B cell (primary cell): Measurements from ENCODE around the gene PITPNM2. TPM values are rescaled to one million over a fixed set of nuclear protein-coding genes. Genes with fewer than 3 reads are reported as not detected.

Experiments
- ATAC-seq: fragments of 200-7000 bp; cut with Tn5 transposase; one replicate; pipeline ENCODE4 v1.10.0; 2021; ENCODE audit warnings: low read depth, mild to moderate bottlenecking, moderate number of reproducible peaks, moderate library complexity
- CTCF ChIA-PET: fragments of 350-600 bp; sonication (Branson Sonifier 250); formaldehyde crosslinking; loops from one replicate; lab custom pipeline; 2021; ENCODE audit warnings: antibody characterized with exemption, inconsistent platforms; lab: Charles Lee
- POLR2A ChIA-PET: fragments of 350-600 bp; sonication (Branson Sonifier 250); formaldehyde crosslinking; loops from one replicate; lab custom pipeline; 2021; ENCODE audit warnings: antibody characterized with exemption; lab: Charles Lee
- DNase-seq: peaks from one replicate; pipeline ENCODE4 v3.0.0; 2013
- H2AFZ ChIP-seq: 2 replicates; pipeline ENCODE4 v1.6.1; 2012; ENCODE audit warnings: mild to moderate bottlenecking, low read depth, low read length; ENCODE audit not compliant: insufficient read depth, poor library complexity, severe bottlenecking
- H3K27ac ChIP-seq, 2 donors: 1 replicate in 1 of 2; 2 replicates in 1 of 2; pipeline ENCODE4 v1.5.1; 2012 to 2013; ENCODE audit warnings: low read length in 2 of 2, mild to moderate bottlenecking in 2 of 2, moderate library complexity in 1 of 2
- H3K27me3 ChIP-seq, 4 experiments: fragments of 200-600 bp in 1 of 4; sonication (generic) in 1 of 4; replicated peaks in 1 of 4; 1 replicate in 2 of 4; 2 replicates in 2 of 4; pipeline versions ENCODE4 v1.6.1 to v1.7.0; 2013 to 2016; ENCODE audit warnings: low read length in 3 of 4, mild to moderate bottlenecking in 2 of 4, mixed read lengths in 1 of 4, moderate library complexity in 1 of 4; ENCODE audit not compliant: insufficient read depth in 4 of 4, control insufficient read depth in 3 of 4; ENCODE audit errors: control extremely low read depth in 1 of 4
- H3K36me3 ChIP-seq, 2 experiments: replicated peaks in 1 of 2; 1 replicate in 1 of 2; 2 replicates in 1 of 2; pipeline versions ENCODE4 v1.6.1 to v1.7.1; 2013; ENCODE audit warnings: low read length in 1 of 2; ENCODE audit not compliant: insufficient read depth in 2 of 2, control insufficient read depth in 1 of 2; ENCODE audit errors: control extremely low read depth in 1 of 2, extremely low read depth in 1 of 2
- H3K4me1 ChIP-seq, 2 donors: fragments of 200-600 bp in 1 of 2; sonication (generic) in 1 of 2; 1 replicate in 1 of 2; 2 replicates in 1 of 2; pipeline versions ENCODE4 v1.5.1 to v1.6.1; 2013 to 2017; ENCODE audit warnings: low read length in 2 of 2; ENCODE audit not compliant: control insufficient read depth in 2 of 2, insufficient read depth in 2 of 2
- H3K4me2 ChIP-seq: replicated peaks from 2 replicates; pipeline ENCODE3; 2012; ENCODE audit warnings: mild to moderate bottlenecking, low read depth, low read length; ENCODE audit not compliant: poor library complexity, severe bottlenecking
- H3K4me3 ChIP-seq, 5 experiments: fragments of 200-600 bp in 1 of 5; sonication (generic) in 1 of 5; 1 replicate in 3 of 5; 2 replicates in 2 of 5; pipeline versions ENCODE4 v1.5.1 to v1.7.0; 2011 to 2016; ENCODE audit warnings: low read length in 4 of 5, mild to moderate bottlenecking in 4 of 5, low read depth in 2 of 5, control low read depth in 1 of 5, moderate library complexity in 1 of 5; ENCODE audit not compliant: insufficient read depth in 1 of 5; ENCODE audit errors: control extremely low read depth in 1 of 5, extremely low read depth in 1 of 5
- H3K79me2 ChIP-seq: fragments of 200-600 bp; sonication (generic); one replicate; pipeline ENCODE4 v1.6.0; 2016; ENCODE audit warnings: low read length; ENCODE audit not compliant: control insufficient read depth, insufficient read depth
- H3K9ac ChIP-seq: fragments of 200-600 bp; sonication (generic); 2 replicates; pipeline ENCODE4 v1.6.1; 2017; ENCODE audit warnings: mild to moderate bottlenecking, low read length, moderate library complexity
- H3K9me3 ChIP-seq, 3 donors: one replicate each; pipeline versions ENCODE4 v1.6.1 to v1.7.1; 2013; ENCODE audit warnings: low read length in 2 of 3; ENCODE audit not compliant: control insufficient read depth in 2 of 3, insufficient read depth in 1 of 3; ENCODE audit errors: control extremely low read depth in 1 of 3
- H4K20me1 ChIP-seq: 2 replicates; pipeline ENCODE4 v1.6.0; 2012; ENCODE audit warnings: mild to moderate bottlenecking, low read length; ENCODE audit not compliant: insufficient read depth, control insufficient read depth, poor library complexity, severe bottlenecking
- H3K27ac Mint-ChIP-seq: one replicate; pipeline ENCODE4 v1.8.0; 2021; ENCODE audit warnings: mixed read lengths
- H3K27me3 Mint-ChIP-seq: one replicate; pipeline ENCODE4 v1.8.0; 2021; ENCODE audit warnings: mixed read lengths
- H3K4me1 Mint-ChIP-seq: one replicate; pipeline ENCODE4 v1.8.0; 2021; ENCODE audit warnings: mixed read lengths
- H3K4me3 Mint-ChIP-seq: one replicate; pipeline ENCODE4 v1.8.0; 2021; ENCODE audit warnings: mixed read lengths
- H3K9me3 Mint-ChIP-seq: one replicate; pipeline ENCODE4 v1.8.0; 2022; ENCODE audit warnings: mixed read lengths; ENCODE audit not compliant: insufficient read depth
- EZH2 ChIP-seq: IDR thresholded peaks from 2 replicates; pipeline ENCODE4 v1.6.1; 2012; ENCODE audit warnings: borderline replicate concordance, low read depth, mild to moderate bottlenecking, moderate library complexity, low read length; ENCODE audit not compliant: insufficient read depth, poor library complexity, severe bottlenecking
- WGBS: methylation state at CpG from one replicate; pipeline ENCODE4 v1.1.5; 2013; ENCODE audit warnings: missing lambda C conversion rate; ENCODE audit not compliant: insufficient coverage; 5-methylcytosine and 5-hydroxymethylcytosine counted together
- intact Hi-C: fragments of 100-400 bp; cut with micrococcal nuclease; formaldehyde crosslinking; loops from one replicate; pipeline ENCODE4 v1.10.0; 2022
- polyA plus RNA-seq: library from polyadenylated mRNA; depleted of rRNA; stranded (reverse); fragments of >200 nt; gene quantifications from 2 replicates; pipeline ENCODE4 v1.2.3, GENCODE V29; 2012
- total RNA-seq, 2 donors: library from RNA; stranded (reverse); fragments of 120-200 nt in 1 of 2; gene quantifications; 1 replicate in 1 of 2; 2 replicates in 1 of 2; pipeline versions ENCODE4 v1.2.3 to v1.2.4, GENCODE V29; 2013 to 2022
- TF ChIP-seq, protein P1 (sequence below): fragments of 200-600 bp; IDR thresholded peaks from one replicate; pipeline ENCODE4 v1.8.0; 2022; ENCODE audit warnings: antibody characterized with exemption, mild to moderate bottlenecking

PITPNM2 gene
- total and polyA plus RNA-seq, 2 donors (not counting 1 experiment from before 2014, with no cell fraction given) = 9.6 to 28.6 TPM

DNA sequence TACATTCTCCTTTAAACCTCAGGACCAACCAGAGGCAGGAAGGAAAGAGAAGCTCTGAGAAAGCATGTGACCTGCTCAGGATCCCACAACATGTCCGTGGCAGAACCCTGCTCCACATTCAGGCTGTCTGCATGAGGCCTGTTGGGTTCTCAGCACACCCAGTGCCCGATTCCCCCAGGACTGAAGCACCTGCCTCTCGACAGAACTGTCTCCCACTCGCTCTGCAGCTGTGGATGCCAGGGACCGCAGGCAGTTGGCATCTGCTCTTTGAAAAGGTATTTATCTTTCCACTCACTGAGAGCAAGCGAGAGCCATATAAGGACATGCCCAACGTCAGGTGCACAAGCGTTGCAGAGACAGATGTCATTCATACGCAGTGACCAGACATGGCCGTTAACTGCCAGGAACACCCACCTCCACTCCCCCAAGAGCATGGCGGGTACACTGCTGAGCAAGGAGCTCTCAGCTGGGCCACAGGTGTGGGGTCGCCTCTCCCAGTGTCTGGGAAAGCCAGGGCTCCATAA, 18.9 kb downstream of the PITPNM2 start:
- 6% methylated on average over 12 of the region's 12 CpGs for WGBS
- TF ChIP-seq EZH2 = no peak
- TF ChIP-seq, protein P1, sequence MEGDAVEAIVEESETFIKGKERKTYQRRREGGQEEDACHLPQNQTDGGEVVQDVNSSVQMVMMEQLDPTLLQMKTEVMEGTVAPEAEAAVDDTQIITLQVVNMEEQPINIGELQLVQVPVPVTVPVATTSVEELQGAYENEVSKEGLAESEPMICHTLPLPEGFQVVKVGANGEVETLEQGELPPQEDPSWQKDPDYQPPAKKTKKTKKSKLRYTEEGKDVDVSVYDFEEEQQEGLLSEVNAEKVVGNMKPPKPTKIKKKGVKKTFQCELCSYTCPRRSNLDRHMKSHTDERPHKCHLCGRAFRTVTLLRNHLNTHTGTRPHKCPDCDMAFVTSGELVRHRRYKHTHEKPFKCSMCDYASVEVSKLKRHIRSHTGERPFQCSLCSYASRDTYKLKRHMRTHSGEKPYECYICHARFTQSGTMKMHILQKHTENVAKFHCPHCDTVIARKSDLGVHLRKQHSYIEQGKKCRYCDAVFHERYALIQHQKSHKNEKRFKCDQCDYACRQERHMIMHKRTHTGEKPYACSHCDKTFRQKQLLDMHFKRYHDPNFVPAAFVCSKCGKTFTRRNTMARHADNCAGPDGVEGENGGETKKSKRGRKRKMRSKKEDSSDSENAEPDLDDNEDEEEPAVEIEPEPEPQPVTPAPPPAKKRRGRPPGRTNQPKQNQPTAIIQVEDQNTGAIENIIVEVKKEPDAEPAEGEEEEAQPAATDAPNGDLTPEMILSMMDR = no peak
- H3K9me3 Mint-ChIP-seq = no peaks in the 10 kb centered on the region
- H3K27ac Mint-ChIP-seq = peak overlapping the region; percentile 78
- ChIA-PET POLR2A (no interaction called here), CTCF (interaction anchor here (0.7 to 0.9 kb wide), 3 partner anchors 11 to 126 kb away, joined by 3 read pairs; no protein-coding TSS in a partner anchor)
- Histone ChIP-seq H3K4me2 (peak overlapping the region; percentile 60), H2AFZ (peak overlapping the region; percentile 69), H3K36me3 (no peaks in the 10 kb centered on the region), H3K27me3 (no peaks in the 10 kb centered on the region), H3K27ac (peak overlapping the region; percentile 56 to 74), H3K9me3 (peaks cover 0 to 8% (median 0%) of the 10 kb centered on the region in 3 donors), H3K79me2 (peaks cover 36% of the 10 kb centered on the region), H3K9ac (peak overlapping the region; percentile 19), H3K4me1 (peaks cover 26 to 55% of the 10 kb centered on the region in 2 donors), H3K4me3 (peak overlapping the region in 1 of 5 experiments; percentile 12), H4K20me1 (no peaks in the 10 kb centered on the region)
- peaks cover 50% of the 10 kb centered on the region for H3K4me1 Mint-ChIP-seq
- peak; percentile 83 for ATAC-seq
- peak; percentile 73 for DNase-seq
- intact Hi-C loops = no loop called here
- H3K27me3 Mint-ChIP-seq = no peaks in the 10 kb centered on the region
- peak overlapping the region; percentile 74 for H3K4me3 Mint-ChIP-seq

DNA sequence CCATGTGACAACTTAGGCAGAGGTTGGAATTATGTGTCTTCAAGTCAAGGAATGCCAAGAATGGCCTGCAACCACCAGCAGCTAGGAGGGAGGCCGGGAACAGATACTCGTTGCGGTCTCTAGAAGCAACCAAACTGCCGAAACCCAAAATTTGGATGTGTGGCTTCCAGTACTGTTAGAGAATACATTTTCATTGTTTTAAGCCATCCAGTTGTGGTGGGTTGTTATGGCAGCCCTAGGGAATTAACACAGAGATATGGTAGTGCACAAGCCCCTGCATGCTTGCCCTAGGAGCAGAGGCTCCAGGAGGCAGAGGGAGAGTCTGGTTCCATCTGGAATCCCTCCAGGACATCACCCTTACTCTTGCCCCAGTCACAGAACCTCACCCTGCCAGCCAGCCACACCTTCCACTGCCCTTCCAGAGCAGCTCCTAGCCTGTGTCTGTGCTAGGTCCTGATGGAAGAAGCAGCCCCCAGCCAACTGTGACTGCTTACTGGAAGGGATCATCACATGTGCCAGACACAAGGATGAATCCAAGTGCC, 19.5 kb downstream of the PITPNM2 start:
- H3K27me3 Mint-ChIP-seq = no peaks in the 10 kb centered on the region

More for the DNA sequence above, 19.5 kb downstream of the PITPNM2 start:
- H3K27ac ChIP-seq = peak overlapping the region; percentile 56 to 74
- peak; percentile 5 for ATAC-seq
- CTCF ChIA-PET = interaction anchor here (0.9 kb wide), 1 partner anchor 10 kb away, joined by 3 read pairs; no protein-coding TSS in a partner anchor
- no peaks in the 10 kb centered on the region for H3K9me3 Mint-ChIP-seq
- H3K9ac ChIP-seq = peak overlapping the region; percentile 19
- TF ChIP-seq, protein P1 = no peak
- TF ChIP-seq EZH2 = no peak
- H3K4me1 ChIP-seq = peaks cover 31 to 61% of the 10 kb centered on the region in 2 donors
- DNase-seq = no peak
- H2AFZ ChIP-seq = peak overlapping the region; percentile 69
- peak overlapping the region; percentile 60 for H3K4me2 ChIP-seq
- H4K20me1 ChIP-seq = no peaks in the 10 kb centered on the region
- peak overlapping the region; percentile 78 for H3K27ac Mint-ChIP-seq
- H3K79me2 ChIP-seq = peaks cover 39% of the 10 kb centered on the region
- peak overlapping the region; percentile 74 for H3K4me3 Mint-ChIP-seq
- H3K27me3 ChIP-seq = no peaks in the 10 kb centered on the region
- intact Hi-C loops = no loop called here
- H3K4me1 Mint-ChIP-seq = peaks cover 55% of the 10 kb centered on the region
- H3K4me3 ChIP-seq = peak overlapping the region in 1 of 5 experiments; percentile 12
- 92% methylated on average over 4 of the region's 4 CpGs for WGBS
- H3K9me3 ChIP-seq = peaks cover 0 to 8% (median 0%) of the 10 kb centered on the region in 3 donors
- H3K36me3 ChIP-seq = no peaks in the 10 kb centered on the region
- POLR2A ChIA-PET = no interaction called here
